ENCODE data around the gene NAGS. TPM values are rescaled to one million over a fixed set of nuclear protein-coding genes. Genes with fewer than 3 reads are reported as not detected.
"Not testable (repeated sequence)": the region's sequence is repeated elsewhere in the genome, so short reads cannot be mapped to it uniquely, and the experiment has no call there.

NAGS gene
- total RNA-seq, 1 donor from 2014 or later, result 25.3 TPM

DNA sequence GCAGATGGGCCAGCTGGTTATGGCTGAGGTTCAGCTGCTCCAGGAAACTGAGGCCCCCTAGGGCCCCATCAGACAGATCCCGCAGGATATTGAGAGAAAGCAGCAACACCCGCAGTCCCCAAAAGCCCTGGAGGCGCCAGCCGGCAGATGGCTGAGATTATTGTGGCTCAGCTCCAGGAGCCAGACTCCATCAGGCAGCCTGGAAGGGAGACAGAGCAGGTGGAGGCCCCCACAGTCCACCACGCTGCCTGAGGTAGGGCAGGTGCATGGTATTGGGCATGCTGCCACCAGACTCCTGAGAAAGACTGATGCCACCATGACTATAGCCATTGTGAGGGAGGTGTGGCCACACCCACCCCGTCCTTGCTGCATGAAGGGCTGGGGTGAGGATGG is 19.8 kb downstream of the NAGS start:
- no peaks in the 10 kb centered on the region for H3K27me3 ChIP-seq (ENCODE audit: control insufficient read depth, insufficient read depth, low read length)
- no peak overlapping the region for H3K4me3 ChIP-seq (ENCODE audit: low read depth, low read length)
- TF ChIP-seq CTCF (IDR thresholded peaks at IDR 0.05; ENCODE audit: insufficient read depth, low read length, severe bottlenecking), result no peak
- H3K36me3 ChIP-seq (ENCODE audit: control insufficient read depth, insufficient read depth, low read length), result peaks cover 5% of the 10 kb centered on the region
- DNase-seq (ENCODE audit: low read depth) (no peak), FAIRE-seq (no peak)

GRCh38 chr17:44024853-44025252 is 20.4 kb downstream of the NAGS start:
- FAIRE-seq (no peak), DNase-seq (ENCODE audit: low read depth) (no peak)
- H3K36me3 ChIP-seq (ENCODE audit: control insufficient read depth, insufficient read depth, low read length), result peaks cover 5% of the 10 kb centered on the region

GRCh38 chr17:44029736-44030135 is 25.3 kb downstream of the NAGS start:
- DNase-seq (ENCODE audit: low read depth) (no peak), FAIRE-seq (no peak)
- H3K4me3 ChIP-seq (ENCODE audit: low read depth, low read length), result no peak overlapping the region
- H3K36me3 ChIP-seq (ENCODE audit: control insufficient read depth, insufficient read depth, low read length), result peaks cover 14% of the 10 kb centered on the region
- TF ChIP-seq CTCF (IDR thresholded peaks at IDR 0.05; ENCODE audit: insufficient read depth, low read length, severe bottlenecking), result no peak
- H3K27me3 ChIP-seq (ENCODE audit: control insufficient read depth, insufficient read depth, low read length), result no peaks in the 10 kb centered on the region

More at GRCh38 chr17:44024853-44025252, 20.4 kb downstream of the NAGS start:
- H3K4me3 ChIP-seq (ENCODE audit: low read depth, low read length), result no peak overlapping the region
- no peaks in the 10 kb centered on the region for H3K27me3 ChIP-seq (ENCODE audit: control insufficient read depth, insufficient read depth, low read length)
- no peak for TF ChIP-seq CTCF (IDR thresholded peaks at IDR 0.05; ENCODE audit: insufficient read depth, low read length, severe bottlenecking)

GRCh38 chr17:44030482-44030881 is 26.1 kb downstream of the NAGS start:
- no peak for DNase-seq (ENCODE audit: low read depth)
- no peak for TF ChIP-seq CTCF (IDR thresholded peaks at IDR 0.05; ENCODE audit: insufficient read depth, low read length, severe bottlenecking)
- peaks cover 13% of the 10 kb centered on the region for H3K36me3 ChIP-seq (ENCODE audit: control insufficient read depth, insufficient read depth, low read length)
- no peak for FAIRE-seq
- H3K4me3 ChIP-seq (ENCODE audit: low read depth, low read length), result no peak overlapping the region
- no peaks in the 10 kb centered on the region for H3K27me3 ChIP-seq (ENCODE audit: control insufficient read depth, insufficient read depth, low read length)

- FAIRE-seq, result no peak
- no peak for TF ChIP-seq CTCF (IDR thresholded peaks at IDR 0.05; ENCODE audit: insufficient read depth, low read length, severe bottlenecking)
- peaks cover 20% of the 10 kb centered on the region for H3K36me3 ChIP-seq (ENCODE audit: control insufficient read depth, insufficient read depth, low read length)
- H3K4me3 ChIP-seq (ENCODE audit: low read depth, low read length), result no peak overlapping the region
- H3K27me3 ChIP-seq (ENCODE audit: control insufficient read depth, insufficient read depth, low read length), result no peaks in the 10 kb centered on the region
- no peak for DNase-seq (ENCODE audit: low read depth)
These were observed 29.5 kb downstream of the NAGS start for GRCh38 chr17:44033861-44034408.

GRCh38 chr17:44034688-44035087 is 30.3 kb downstream of the NAGS start:
- H3K27me3 ChIP-seq (ENCODE audit: control insufficient read depth, insufficient read depth, low read length); H3K4me3 ChIP-seq (ENCODE audit: low read depth, low read length); FAIRE-seq; DNase-seq (ENCODE audit: low read depth): not testable (repeated sequence)
- peaks cover 19% of the 10 kb centered on the region for H3K36me3 ChIP-seq (ENCODE audit: control insufficient read depth, insufficient read depth, low read length)
